Central memory CD8-positive, alpha-beta T cell (primary cell): ENCODE data around the gene CROCC2.

ENCODE experiments used
- ATAC-seq: fragments of 150-1000 bp; cut with Tn5 transposase; replicated peaks from 2 replicates; pipeline ENCODE4 v1.10.0; 2022; ENCODE audit warnings: mild to moderate bottlenecking, moderate FRiP score, moderate number of reproducible peaks; ENCODE audit not compliant: poor library complexity, severe bottlenecking; ENCODE audit errors: extremely low read depth
- DNase-seq, 2 donors: peaks; one replicate each; pipeline ENCODE4 v3.0.0; 2021; ENCODE audit warnings: low spot score in 2 of 2
- H3K27ac Mint-ChIP-seq: one replicate; pipeline ENCODE4 v1.8.0; 2022; ENCODE audit warnings: low read depth, mild to moderate bottlenecking, moderate library complexity, mixed read lengths
- H3K27me3 Mint-ChIP-seq: one replicate; pipeline ENCODE4 v1.8.0; 2022; ENCODE audit warnings: mixed read lengths
- H3K36me3 Mint-ChIP-seq: one replicate; pipeline ENCODE4 v1.8.0; 2022; ENCODE audit warnings: mild to moderate bottlenecking, moderate library complexity, mixed read lengths; ENCODE audit not compliant: insufficient read depth
- H3K4me1 Mint-ChIP-seq: one replicate; pipeline ENCODE4 v1.8.0; 2022; ENCODE audit warnings: mixed read lengths
- H3K4me3 Mint-ChIP-seq: one replicate; pipeline ENCODE4 v1.8.0; 2022; ENCODE audit warnings: mild to moderate bottlenecking, moderate library complexity, mixed read lengths
- H3K9me3 Mint-ChIP-seq: one replicate; pipeline ENCODE4 v1.8.0; 2022; ENCODE audit warnings: mixed read lengths

The CROCC2 gene

GRCh38 chr2:240891492-240892340, 14.4 kb upstream of the CROCC2 start:
- Mint-ChIP-seq H3K27ac (no peak overlapping the region), H3K4me1 (no peaks in the 10 kb centered on the region), H3K27me3 (no peaks in the 10 kb centered on the region), H3K9me3 (no peaks in the 10 kb centered on the region), H3K4me3 (no peak overlapping the region), H3K36me3 (no peaks in the 10 kb centered on the region)
- ATAC-seq (no peak), DNase-seq (no peak)

GRCh38 chr2:240892356-240892755, 13.8 kb upstream of the CROCC2 start:
- Mint-ChIP-seq H3K36me3 (no peaks in the 10 kb centered on the region), H3K4me1 (no peaks in the 10 kb centered on the region), H3K27ac (no peak overlapping the region), H3K4me3 (no peak overlapping the region), H3K27me3 (peaks cover 5% of the 10 kb centered on the region), H3K9me3 (no peaks in the 10 kb centered on the region)
- DNase-seq (no peak), ATAC-seq (no peak)

GRCh38 chr2:240892925-240893324, 13.2 kb upstream of the CROCC2 start:
- no peak overlapping the region for H3K27ac Mint-ChIP-seq
- H3K36me3 Mint-ChIP-seq = no peaks in the 10 kb centered on the region
- no peak for ATAC-seq
- no peaks in the 10 kb centered on the region for H3K4me1 Mint-ChIP-seq
- no peak overlapping the region for H3K4me3 Mint-ChIP-seq
- no peak for DNase-seq
- H3K9me3 Mint-ChIP-seq = no peaks in the 10 kb centered on the region
- peaks cover 10% of the 10 kb centered on the region for H3K27me3 Mint-ChIP-seq

GRCh38 chr2:240893363-240893844, 12.7 kb upstream of the CROCC2 start:
- DNase-seq = no peak
- Mint-ChIP-seq H3K4me3 (no peak overlapping the region), H3K27me3 (peaks cover 15% of the 10 kb centered on the region), H3K9me3 (no peaks in the 10 kb centered on the region), H3K4me1 (no peaks in the 10 kb centered on the region), H3K36me3 (no peaks in the 10 kb centered on the region), H3K27ac (no peak overlapping the region)
- no peak for ATAC-seq

GRCh38 chr2:240894006-240894405, 12.1 kb upstream of the CROCC2 start:
- Mint-ChIP-seq H3K27ac (no peak overlapping the region), H3K4me1 (no peaks in the 10 kb centered on the region), H3K4me3 (no peak overlapping the region), H3K36me3 (no peaks in the 10 kb centered on the region), H3K27me3 (peaks cover 21% of the 10 kb centered on the region), H3K9me3 (no peaks in the 10 kb centered on the region)
- DNase-seq (no peak), ATAC-seq (no peak)

- Mint-ChIP-seq H3K27ac (no peak overlapping the region), H3K4me3 (no peak overlapping the region), H3K4me1 (no peaks in the 10 kb centered on the region), H3K27me3 (peaks cover 26% of the 10 kb centered on the region), H3K9me3 (no peaks in the 10 kb centered on the region), H3K36me3 (no peaks in the 10 kb centered on the region)
- no peak for DNase-seq
- no peak for ATAC-seq
Measured at GRCh38 chr2:240894836-240895558, 11.1 kb upstream of the CROCC2 start.

- no peak within 1 kb of the TSS for H3K4me3 Mint-ChIP-seq
- peaks cover 28% of the 10 kb centered on the region for H3K27me3 Mint-ChIP-seq
- H3K4me1 Mint-ChIP-seq = no peaks in the 10 kb centered on the region
- no peaks in the 10 kb centered on the region for H3K36me3 Mint-ChIP-seq
- no peak within 1 kb of the TSS for H3K27ac Mint-ChIP-seq
- no peak for ATAC-seq
- no peak for DNase-seq
- H3K9me3 Mint-ChIP-seq = no peaks in the 10 kb centered on the region
Measured at GRCh38 chr2:240895656-240896388, 10.3 kb upstream of the CROCC2 start, which contains the start of gene MAB21L4. Gene MAB21L4 (minus strand): TSS chr2:240896156. CDS start chr2:240895997, 159 bp downstream.

GRCh38 chr2:240896394-240896793, 9.7 kb upstream of the CROCC2 start:
- no peak overlapping the region for H3K4me3 Mint-ChIP-seq
- no peak overlapping the region for H3K27ac Mint-ChIP-seq
- no peaks in the 10 kb centered on the region for H3K9me3 Mint-ChIP-seq
- no peaks in the 10 kb centered on the region for H3K4me1 Mint-ChIP-seq
- DNase-seq (no peak), ATAC-seq (no peak)
- H3K36me3 Mint-ChIP-seq = no peaks in the 10 kb centered on the region
- peaks cover 34% of the 10 kb centered on the region for H3K27me3 Mint-ChIP-seq

GRCh38 chr2:240896871-240897692, 9.1 kb upstream of the CROCC2 start:
- H3K27ac Mint-ChIP-seq = no peak overlapping the region
- no peaks in the 10 kb centered on the region for H3K4me1 Mint-ChIP-seq
- H3K36me3 Mint-ChIP-seq = no peaks in the 10 kb centered on the region
- no peak overlapping the region for H3K4me3 Mint-ChIP-seq
- H3K9me3 Mint-ChIP-seq = no peaks in the 10 kb centered on the region
- ATAC-seq (no peak), DNase-seq (no peak)
- H3K27me3 Mint-ChIP-seq = peaks cover 35% of the 10 kb centered on the region

- Mint-ChIP-seq H3K27me3 (peaks cover 35% of the 10 kb centered on the region), H3K27ac (no peak overlapping the region), H3K4me1 (no peaks in the 10 kb centered on the region), H3K4me3 (no peak overlapping the region), H3K36me3 (no peaks in the 10 kb centered on the region), H3K9me3 (no peaks in the 10 kb centered on the region)
- ATAC-seq (no peak), DNase-seq (no peak)
Measured at GRCh38 chr2:240898108-240898730, 7.9 kb upstream of the CROCC2 start.

GRCh38 chr2:240898731-240899467, 7.2 kb upstream of the CROCC2 start:
- no peak for DNase-seq
- peaks cover 35% of the 10 kb centered on the region for H3K27me3 Mint-ChIP-seq

More at GRCh38 chr2:240898731-240899467, 7.2 kb upstream of the CROCC2 start:
- no peaks in the 10 kb centered on the region for H3K4me1 Mint-ChIP-seq
- ATAC-seq = no peak
- no peaks in the 10 kb centered on the region for H3K36me3 Mint-ChIP-seq
- H3K27ac Mint-ChIP-seq = no peak overlapping the region
- no peaks in the 10 kb centered on the region for H3K9me3 Mint-ChIP-seq
- H3K4me3 Mint-ChIP-seq = no peak overlapping the region
